ENCODE data around the gene AHSG. TPM values are rescaled to one million over a fixed set of nuclear protein-coding genes. Genes with fewer than 3 reads are reported as not detected.

The AHSG gene
- total RNA-seq, 1 experiment from 2014 or later = 1.6 TPM

DNA sequence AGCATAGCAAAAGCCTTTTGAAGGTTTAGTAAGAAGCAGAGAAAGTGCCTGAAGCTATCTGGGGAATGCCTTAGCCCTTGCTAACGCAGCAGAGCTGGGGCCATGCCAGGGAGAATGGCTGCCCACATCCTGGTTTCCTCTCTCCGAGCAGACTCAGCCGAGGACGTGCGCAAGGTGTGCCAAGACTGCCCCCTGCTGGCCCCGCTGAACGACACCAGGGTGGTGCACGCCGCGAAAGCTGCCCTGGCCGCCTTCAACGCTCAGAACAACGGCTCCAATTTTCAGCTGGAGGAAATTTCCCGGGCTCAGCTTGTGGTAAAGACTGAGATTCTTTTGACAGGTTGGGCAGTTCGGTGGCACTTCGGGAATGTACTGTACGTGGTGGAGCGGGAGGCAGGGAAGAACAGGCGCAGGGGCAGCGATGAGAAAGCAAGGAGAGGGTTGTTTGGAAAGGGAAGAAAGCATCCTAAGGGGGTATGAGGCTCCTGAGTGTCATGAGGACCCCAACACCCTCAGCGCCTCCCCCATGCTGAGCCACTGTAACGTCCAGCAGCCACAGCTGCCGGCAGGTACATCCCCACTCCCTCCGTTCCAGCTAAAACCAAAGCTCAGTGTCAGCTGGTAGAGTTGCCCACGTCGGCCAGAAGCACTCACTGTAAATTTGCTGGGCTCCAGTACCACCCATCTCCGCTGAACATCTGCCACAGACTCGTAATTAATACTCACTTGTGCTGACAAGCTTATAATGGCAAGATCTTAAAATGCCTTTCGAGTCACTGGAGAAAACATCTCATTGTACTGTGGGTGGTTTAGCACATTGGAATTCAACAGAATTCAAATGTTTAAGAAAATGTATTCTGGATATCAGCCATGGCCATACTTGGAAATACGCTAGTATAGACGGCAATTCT lies 4.4 kb downstream of the AHSG start:
- Histone ChIP-seq H3K9me3 (ENCODE audit: control insufficient read depth in 1 of 2, insufficient read depth in 1 of 2, low read depth in 1 of 2, low read length in 2 of 2) (no peaks in the 10 kb centered on the region), H3K4me2 (ENCODE audit: low read length) (peak overlapping the region; percentile 87), H3K9ac (ENCODE audit: low read length) (peak overlapping the region; percentile 44), H3K9me2 (ENCODE audit: insufficient read depth) (no peaks in the 10 kb centered on the region), H3K4me3 (replicated peaks in 1 of 2; ENCODE audit: low read depth in 1 of 2, low read length in 2 of 2) (peak overlapping the region; percentile 41 to 55), H3K36me3 (ENCODE audit: control insufficient read depth in 1 of 2, insufficient read depth in 2 of 2, low read length in 2 of 2) (no peaks in the 10 kb centered on the region), H3K27me3 (ENCODE audit: insufficient read depth, low read length) (no peaks in the 10 kb centered on the region), H4K20me1 (ENCODE audit: insufficient read depth) (no peaks in the 10 kb centered on the region), H3K4me1 (ENCODE audit: control insufficient read depth in 1 of 2, insufficient read depth in 2 of 2, low read length in 2 of 2) (peaks cover 2 to 21% of the 10 kb centered on the region in 2 experiments; a peak in 2 of 4 replicates), H3K27ac (ENCODE audit: low read depth, low read length) (no peak overlapping the region), H2AFZ (ENCODE audit: low read depth, low read length, poor library complexity, severe bottlenecking) (peak overlapping the region; percentile 47), H3K79me2 (ENCODE audit: insufficient read depth, low read length) (no peaks in the 10 kb centered on the region)
- TF ChIP-seq, protein P1, sequence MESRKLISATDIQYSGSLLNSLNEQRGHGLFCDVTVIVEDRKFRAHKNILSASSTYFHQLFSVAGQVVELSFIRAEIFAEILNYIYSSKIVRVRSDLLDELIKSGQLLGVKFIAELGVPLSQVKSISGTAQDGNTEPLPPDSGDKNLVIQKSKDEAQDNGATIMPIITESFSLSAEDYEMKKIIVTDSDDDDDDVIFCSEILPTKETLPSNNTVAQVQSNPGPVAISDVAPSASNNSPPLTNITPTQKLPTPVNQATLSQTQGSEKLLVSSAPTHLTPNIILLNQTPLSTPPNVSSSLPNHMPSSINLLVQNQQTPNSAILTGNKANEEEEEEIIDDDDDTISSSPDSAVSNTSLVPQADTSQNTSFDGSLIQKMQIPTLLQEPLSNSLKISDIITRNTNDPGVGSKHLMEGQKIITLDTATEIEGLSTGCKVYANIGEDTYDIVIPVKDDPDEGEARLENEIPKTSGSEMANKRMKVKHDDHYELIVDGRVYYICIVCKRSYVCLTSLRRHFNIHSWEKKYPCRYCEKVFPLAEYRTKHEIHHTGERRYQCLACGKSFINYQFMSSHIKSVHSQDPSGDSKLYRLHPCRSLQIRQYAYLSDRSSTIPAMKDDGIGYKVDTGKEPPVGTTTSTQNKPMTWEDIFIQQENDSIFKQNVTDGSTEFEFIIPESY (IDR thresholded peaks at IDR 0.05; ENCODE audit: extremely low read depth, insufficient replicate concordance, low read length) = no peak
- peak; percentile 94 for TF ChIP-seq RAD21 (IDR thresholded peaks at IDR 0.05; ENCODE audit: low read depth)
- TF ChIP-seq, protein P2, sequence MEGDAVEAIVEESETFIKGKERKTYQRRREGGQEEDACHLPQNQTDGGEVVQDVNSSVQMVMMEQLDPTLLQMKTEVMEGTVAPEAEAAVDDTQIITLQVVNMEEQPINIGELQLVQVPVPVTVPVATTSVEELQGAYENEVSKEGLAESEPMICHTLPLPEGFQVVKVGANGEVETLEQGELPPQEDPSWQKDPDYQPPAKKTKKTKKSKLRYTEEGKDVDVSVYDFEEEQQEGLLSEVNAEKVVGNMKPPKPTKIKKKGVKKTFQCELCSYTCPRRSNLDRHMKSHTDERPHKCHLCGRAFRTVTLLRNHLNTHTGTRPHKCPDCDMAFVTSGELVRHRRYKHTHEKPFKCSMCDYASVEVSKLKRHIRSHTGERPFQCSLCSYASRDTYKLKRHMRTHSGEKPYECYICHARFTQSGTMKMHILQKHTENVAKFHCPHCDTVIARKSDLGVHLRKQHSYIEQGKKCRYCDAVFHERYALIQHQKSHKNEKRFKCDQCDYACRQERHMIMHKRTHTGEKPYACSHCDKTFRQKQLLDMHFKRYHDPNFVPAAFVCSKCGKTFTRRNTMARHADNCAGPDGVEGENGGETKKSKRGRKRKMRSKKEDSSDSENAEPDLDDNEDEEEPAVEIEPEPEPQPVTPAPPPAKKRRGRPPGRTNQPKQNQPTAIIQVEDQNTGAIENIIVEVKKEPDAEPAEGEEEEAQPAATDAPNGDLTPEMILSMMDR (IDR thresholded peaks at IDR 0.05 in 2 of 3, conservative IDR thresholded peaks at IDR 0.05 in 1 of 3; ENCODE audit: borderline replicate concordance in 1 of 3, insufficient read depth in 1 of 3, low read depth in 2 of 3, low read length in 2 of 3) = peak; percentile 77 to 94 (median 91)
- TF ChIP-seq POLR2AphosphoS5 (IDR thresholded peaks at IDR 0.05; ENCODE audit: low read depth, low read length) = peak; percentile 39
- TF ChIP-seq, protein P3, sequence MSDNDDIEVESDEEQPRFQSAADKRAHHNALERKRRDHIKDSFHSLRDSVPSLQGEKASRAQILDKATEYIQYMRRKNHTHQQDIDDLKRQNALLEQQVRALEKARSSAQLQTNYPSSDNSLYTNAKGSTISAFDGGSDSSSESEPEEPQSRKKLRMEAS (IDR thresholded peaks at IDR 0.05) = peak; percentile 63; the same call in 1 of the 2 replicates
- TF ChIP-seq YY1 (IDR thresholded peaks at IDR 0.05; ENCODE audit: extremely low read depth, insufficient replicate concordance, low read depth, low read length) = peak; percentile 83
- TF ChIP-seq POLR2A (IDR thresholded peaks at IDR 0.05; ENCODE audit: borderline replicate concordance, extremely low read depth, insufficient read depth, insufficient read length) = no peak
- BruUV-seq (replicated peaks) = no TSS peak
- RAD21 ChIA-PET (ENCODE audit: low non-redundant PET in 1 of 2, low total read pairs in 2 of 2, uncharacterized antibody in 2 of 2, unreplicated experiment in 2 of 2) = interaction anchor here (0.9 to 1.2 kb wide), 4 partner anchors 28 to 204 kb away, joined by 3 to 4 read pairs (median 3); partner anchors contain the start of gene DNAJB11 (in 1 of the 2)
- POLR2A ChIA-PET = interaction anchor here (1.7 to 2.4 kb wide), 2 partner anchors 47 to 166 kb away, joined by 4 to 11 read pairs; partner anchors contain the start of genes DNAJB11 and EIF4A2
- intact Hi-C loops (cut with micrococcal nuclease) = loop anchor here (1.0 to 5.0 kb wide), 3 partner anchors 360 to 1097 kb away; no protein-coding TSS in a partner anchor
- DNase-seq (ENCODE audit: low read depth, low spot score) (peak; percentile 66), ATAC-seq (peak; percentile 98)
- CTCF ChIA-PET = interaction anchor here (0.6 to 8.4 kb wide), 28 partner anchors 9 to 958 kb away, joined by 3 to 64 read pairs (median 5); partner anchors contain the start of genes DNAJB11 and TBCCD1

Measured in HCT116 (cell line).